Esophagus (tissue), 2 donors: ENCODE results near the gene SMAD1. TPM values are rescaled to one million over a fixed set of nuclear protein-coding genes. Genes with fewer than 3 reads are reported as not detected.

Source experiments
- H3K27ac ChIP-seq, 2 donors: one replicate each; pipeline ENCODE4 v1.5.1; 2013; ENCODE audit warnings: low read depth in 2 of 2, mild to moderate bottlenecking in 2 of 2, inconsistent platforms in 1 of 2, low read length in 1 of 2, moderate library complexity in 1 of 2
- H3K27me3 ChIP-seq, 2 donors: one replicate each; pipeline ENCODE4 v1.6.1; 2013; ENCODE audit warnings: low read length in 2 of 2, control low read depth in 1 of 2, mild to moderate bottlenecking in 1 of 2; ENCODE audit not compliant: insufficient read depth in 2 of 2, control insufficient read depth in 1 of 2
- H3K36me3 ChIP-seq, 2 donors: one replicate each; pipeline ENCODE4 v1.6.1; 2013; ENCODE audit warnings: low read length in 1 of 2; ENCODE audit not compliant: control insufficient read depth in 2 of 2, insufficient read depth in 2 of 2
- H3K4me1 ChIP-seq, 2 donors: one replicate each; pipeline ENCODE4 v1.6.1; 2013; ENCODE audit warnings: low read length in 1 of 2; ENCODE audit not compliant: control insufficient read depth in 2 of 2, insufficient read depth in 2 of 2
- H3K4me3 ChIP-seq, 2 donors: one replicate each; pipeline ENCODE4 v1.5.1; 2013; ENCODE audit warnings: low read length in 2 of 2, mild to moderate bottlenecking in 2 of 2, low read depth in 1 of 2, moderate library complexity in 1 of 2
- H3K9me3 ChIP-seq, 2 donors: one replicate each; pipeline ENCODE4 v1.6.1; 2013; ENCODE audit warnings: mild to moderate bottlenecking in 2 of 2, low read depth in 1 of 2, low read length in 1 of 2, moderate library complexity in 1 of 2; ENCODE audit not compliant: control insufficient read depth in 2 of 2, insufficient read depth in 1 of 2
- WGBS, 2 donors: extraction: QIAGEN DNeasy Blood & Tissue Kit; methylation state at CpG; one replicate each; pipeline ENCODE4 v1.1.7; 2013; 5-methylcytosine and 5-hydroxymethylcytosine counted together
- polyA plus RNA-seq, 2 donors: library from polyadenylated mRNA; stranded (reverse); fragments of 200-250 nt; gene quantifications; one replicate each; pipeline ENCODE4 v1.2.3, GENCODE V29; 2013
- donor health status: healthy with polysubstance abuse.
- donor health status: Bipolar disorder and iron deficiency.

The SMAD1 gene
- polyA plus RNA-seq, 2 donors = 2.3 to 9.8 TPM

DNA sequence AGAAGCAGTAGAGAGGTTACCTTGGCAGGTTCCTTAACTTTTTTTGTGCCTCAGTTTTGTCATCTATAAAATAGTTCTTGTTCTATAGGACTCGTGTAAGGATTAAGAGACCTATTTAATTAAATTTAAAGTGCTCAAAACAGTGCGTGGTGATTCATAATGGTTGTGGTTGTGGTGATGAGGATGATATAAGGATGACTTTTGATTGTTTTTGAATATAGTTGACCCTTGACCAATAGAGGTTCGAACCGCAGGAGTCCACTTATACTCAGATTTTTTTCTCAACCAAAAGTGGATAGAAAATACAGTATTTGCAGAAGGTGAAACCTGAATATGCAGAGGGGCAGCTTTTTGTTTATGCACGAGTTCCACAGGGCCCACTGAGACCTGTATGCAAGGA, 14.6 kb downstream of the SMAD1 start:
- no peaks in the 10 kb centered on the region for H3K27me3 ChIP-seq
- H3K4me3 ChIP-seq = no peak overlapping the region
- no peaks in the 10 kb centered on the region for H3K4me1 ChIP-seq
- H3K27ac ChIP-seq = no peak overlapping the region
- WGBS, 2 donors = 86 to 87% methylated on average over 5 of the region's 5 CpGs
- no peaks in the 10 kb centered on the region for H3K36me3 ChIP-seq
- no peaks in the 10 kb centered on the region for H3K9me3 ChIP-seq

GRCh38 chr4:145497199-145498149, 15.8 kb downstream of the SMAD1 start:
- H3K4me3 ChIP-seq = no peak overlapping the region
- no peaks in the 10 kb centered on the region for H3K4me1 ChIP-seq
- H3K36me3 ChIP-seq = no peaks in the 10 kb centered on the region
- no peaks in the 10 kb centered on the region for H3K27me3 ChIP-seq
- H3K9me3 ChIP-seq = no peaks in the 10 kb centered on the region
- H3K27ac ChIP-seq = no peak overlapping the region
- WGBS, 2 donors = 84 to 87% methylated on average over 9 of the region's 9 CpGs

DNA sequence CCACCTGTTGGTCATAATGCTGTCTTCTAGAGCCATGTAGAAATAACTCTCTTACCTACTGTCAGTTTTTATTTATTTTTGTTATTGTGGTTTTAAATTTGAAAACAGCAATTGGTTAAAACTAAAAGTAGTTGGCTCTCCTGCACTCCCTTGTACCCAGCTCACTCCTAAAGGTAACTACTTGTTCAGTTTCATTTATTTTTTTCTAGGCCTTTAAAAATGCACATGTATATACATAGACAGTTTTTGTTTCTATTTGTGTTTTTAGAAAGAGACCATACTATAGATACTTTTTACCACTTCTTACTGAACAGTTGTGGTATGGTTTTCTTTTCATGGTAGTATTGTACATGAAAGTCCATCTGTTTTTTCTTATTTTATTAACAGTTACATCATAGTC, 16.8 kb downstream of the SMAD1 start:
- no peak overlapping the region for H3K4me3 ChIP-seq
- H3K9me3 ChIP-seq = no peaks in the 10 kb centered on the region
- H3K4me1 ChIP-seq = no peaks in the 10 kb centered on the region
- H3K36me3 ChIP-seq = no peaks in the 10 kb centered on the region
- H3K27me3 ChIP-seq = no peaks in the 10 kb centered on the region
- no peak overlapping the region for H3K27ac ChIP-seq

DNA sequence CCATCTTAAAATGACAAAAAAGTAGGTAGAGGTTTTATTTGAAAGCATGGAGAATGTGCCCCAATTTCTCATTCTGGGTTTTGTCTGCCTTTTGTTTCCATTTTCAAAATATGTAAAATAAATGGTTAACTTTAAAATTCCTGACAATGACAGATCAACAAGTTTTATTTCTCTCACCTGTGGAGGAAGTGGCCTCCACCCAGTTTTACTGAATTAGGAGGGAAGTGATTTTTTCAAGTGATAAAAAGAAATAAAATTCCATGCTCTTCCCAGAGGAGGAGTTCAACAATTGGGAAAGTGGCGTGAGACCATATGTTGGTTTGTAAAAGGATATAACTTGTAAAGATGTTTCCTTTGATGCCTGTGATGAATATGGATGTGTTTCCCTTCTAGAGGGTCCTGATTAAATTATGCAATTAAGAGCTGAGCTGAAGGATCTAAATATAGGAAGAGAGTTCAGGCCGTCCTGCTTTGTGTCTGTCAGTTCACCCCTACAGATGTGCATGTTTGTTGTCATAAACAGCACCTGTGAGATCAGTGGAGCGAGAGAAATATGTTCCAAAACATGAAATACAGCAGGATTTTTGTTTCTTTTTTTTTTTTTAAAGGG, 19.5 kb downstream of the SMAD1 start:
- Histone ChIP-seq H3K27me3 (no peaks in the 10 kb centered on the region), H3K27ac (no peak overlapping the region), H3K4me3 (no peak overlapping the region), H3K9me3 (no peaks in the 10 kb centered on the region), H3K4me1 (peaks cover 0 to 3% of the 10 kb centered on the region in 2 donors), H3K36me3 (no peaks in the 10 kb centered on the region)
- 74 to 75% methylated on average over 3 of the region's 3 CpGs for WGBS, 2 donors

- H3K27ac ChIP-seq = no peak overlapping the region
- H3K27me3 ChIP-seq = no peaks in the 10 kb centered on the region
- H3K9me3 ChIP-seq = no peaks in the 10 kb centered on the region
- H3K36me3 ChIP-seq = no peaks in the 10 kb centered on the region
- WGBS, 2 donors = 90 to 93% methylated on average over 5 of the region's 5 CpGs
- no peak overlapping the region for H3K4me3 ChIP-seq
- H3K4me1 ChIP-seq = peaks cover 0 to 3% of the 10 kb centered on the region in 2 donors
Observed at GRCh38 chr4:145502809-145503208, 21.2 kb downstream of the SMAD1 start.

DNA sequence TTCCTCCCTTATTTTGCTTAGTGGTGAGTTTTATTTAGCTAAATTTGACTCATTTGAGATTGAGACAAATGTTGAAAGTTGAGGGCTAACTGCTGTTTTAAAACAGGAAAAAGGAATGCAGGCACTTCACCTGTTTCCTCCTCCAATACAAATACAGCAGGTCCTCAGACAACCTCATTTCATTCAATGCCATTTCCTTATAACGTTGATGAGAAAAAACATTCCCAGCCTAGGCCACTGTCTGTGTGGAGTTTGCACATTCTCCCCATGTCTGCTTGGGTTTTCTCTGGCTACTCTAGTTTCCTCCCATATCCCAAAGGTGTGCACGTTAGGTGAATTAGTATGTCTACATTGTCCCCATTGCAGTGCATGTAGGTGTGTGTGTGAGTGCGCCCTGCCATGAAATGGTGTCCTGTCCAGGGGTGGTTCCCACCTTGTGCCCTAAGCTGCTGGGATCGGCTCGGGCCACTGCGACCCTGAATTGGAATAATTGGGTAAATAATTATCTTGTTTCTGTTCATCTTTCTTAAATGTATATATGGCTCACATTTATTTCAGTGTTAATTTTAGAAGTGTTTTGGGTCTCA, 21.9 kb downstream of the SMAD1 start:
- Histone ChIP-seq H3K9me3 (no peaks in the 10 kb centered on the region), H3K27ac (no peak overlapping the region), H3K4me3 (no peak overlapping the region), H3K36me3 (no peaks in the 10 kb centered on the region), H3K27me3 (no peaks in the 10 kb centered on the region), H3K4me1 (peaks cover 0 to 3% of the 10 kb centered on the region in 2 donors)
- 75% methylated on average over 6 of the region's 6 CpGs for WGBS, 2 donors

GRCh38 chr4:145505995-145506394, 24.3 kb downstream of the SMAD1 start:
- WGBS, 2 donors = 81 to 87% methylated on average over 3 of the region's 3 CpGs
- Histone ChIP-seq H3K9me3 (no peaks in the 10 kb centered on the region), H3K4me1 (peaks cover 0 to 3% of the 10 kb centered on the region in 2 donors), H3K36me3 (no peaks in the 10 kb centered on the region), H3K27ac (peak overlapping the region in 1 of 2 donors; percentile 22), H3K27me3 (no peaks in the 10 kb centered on the region), H3K4me3 (no peak overlapping the region)

DNA sequence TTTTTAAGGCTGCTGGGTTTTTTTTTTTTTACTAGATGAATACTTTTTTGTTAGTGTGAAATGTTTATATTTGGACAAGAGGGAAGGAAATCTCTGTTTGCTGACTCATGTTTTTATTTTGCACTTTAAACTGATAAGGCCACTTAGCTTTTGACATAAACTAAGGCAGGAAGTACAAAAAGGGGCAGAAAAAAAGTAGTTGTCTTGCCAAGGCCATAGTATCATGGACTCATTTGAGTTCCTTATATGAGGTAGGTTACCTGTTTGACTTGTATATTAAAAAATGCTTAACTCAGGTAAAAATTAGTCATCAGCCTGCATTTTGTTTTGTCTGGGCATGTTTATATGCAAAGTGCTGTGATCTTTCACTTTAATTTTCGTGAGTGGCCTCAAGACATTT, 26.0 kb downstream of the SMAD1 start:
- peaks cover 0 to 3% of the 10 kb centered on the region in 2 donors for H3K4me1 ChIP-seq
- H3K27ac ChIP-seq = peak overlapping the region in 1 of 2 donors; percentile 52
- peaks cover 0 to 2% of the 10 kb centered on the region in 2 donors for H3K9me3 ChIP-seq
- no peaks in the 10 kb centered on the region for H3K36me3 ChIP-seq
- WGBS, 2 donors = 45% methylated on average over 1 of the region's 1 CpG
- no peak overlapping the region for H3K4me3 ChIP-seq
- H3K27me3 ChIP-seq = no peaks in the 10 kb centered on the region

DNA sequence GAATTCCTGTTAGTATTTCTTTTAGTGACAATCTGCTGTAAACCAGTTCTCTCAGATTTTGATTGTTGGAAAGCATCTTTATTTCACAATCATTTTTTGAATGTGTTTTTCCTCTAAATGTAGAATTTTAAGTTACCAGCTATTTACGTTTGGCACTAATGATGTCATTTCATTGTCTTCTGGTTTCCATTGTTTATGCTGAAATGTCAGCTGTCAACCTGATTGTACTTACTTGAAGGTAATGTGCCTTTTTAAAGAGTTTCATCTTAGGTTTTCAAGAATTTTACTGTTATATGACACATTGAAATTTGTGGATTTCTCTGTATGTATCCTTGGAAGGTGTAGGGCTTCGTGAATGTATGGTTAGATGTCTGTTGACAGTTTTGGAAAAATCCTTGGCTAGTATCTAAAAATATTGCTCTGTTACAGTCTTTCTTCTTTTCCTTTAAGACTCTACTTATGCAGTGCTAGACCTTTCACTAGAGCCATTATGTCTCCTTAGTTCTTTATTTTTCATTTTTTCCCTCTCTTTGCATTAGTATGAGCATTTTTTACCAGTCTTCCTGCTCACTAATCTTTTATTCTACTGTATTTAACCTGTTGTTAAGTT, 30.4 kb downstream of the SMAD1 start:
- Histone ChIP-seq H3K36me3 (peaks cover 0 to 3% of the 10 kb centered on the region in 2 donors), H3K27ac (no peak overlapping the region), H3K4me3 (no peak overlapping the region), H3K9me3 (peaks cover 0 to 2% of the 10 kb centered on the region in 2 donors), H3K27me3 (no peaks in the 10 kb centered on the region), H3K4me1 (no peaks in the 10 kb centered on the region)
- WGBS, 2 donors = 75 to 77% methylated on average over 2 of the region's 2 CpGs
